GM12878 (cell line): ENCODE measurements around the gene PDE1C. TPM values are rescaled to one million over a fixed set of nuclear protein-coding genes. Genes with fewer than 3 reads are reported as not detected.

Experiments used
- ATAC-seq: fragments of 200-7000 bp; cut with Tn5 transposase; 3 replicates; pipeline ENCODE4 v1.9.1; 2020; ENCODE audit warnings: mild to moderate bottlenecking, moderate library complexity
- BruUV-seq: library from RNA; stranded (reverse); fragments of 400-500 nt; replicated peaks from 2 replicates; lab custom pipeline; 2021; lab: Mats Ljungman, UMichigan
- CTCF ChIA-PET: fragments of 300-600 bp; sonication (Branson Sonifier 250); formaldehyde crosslinking; extraction: SDS; loops from one replicate; lab custom pipeline; 2021; ENCODE audit warnings: inconsistent platforms; lab: Yijun Ruan, JAX
- POLR2A ChIA-PET: fragments of 350-600 bp; formaldehyde crosslinking; extraction: SDS; loops from one replicate; lab custom pipeline; 2021; ENCODE audit warnings: inconsistent platforms; lab: Charles Lee
- RAD21 ChIA-PET: fragments of 300-600 bp; sonication (Branson Sonifier 250); formaldehyde crosslinking; loops from one replicate; lab custom pipeline; 2023; ENCODE audit warnings: antibody characterized with exemption; ENCODE audit not compliant: unreplicated experiment; lab: Charles Lee
- SMC1A ChIA-PET: fragments of 300-600 bp; sonication (Branson Sonifier 250); formaldehyde crosslinking; loops from one replicate; lab custom pipeline; 2023; ENCODE audit not compliant: unreplicated experiment, uncharacterized antibody; lab: Charles Lee
- DNase-seq: peaks from one replicate; pipeline ENCODE4 v3.0.0-alpha.2; 2011; ENCODE audit warnings: low read depth, low spot score
- FAIRE-seq: peaks from 3 replicates; lab custom pipeline; 2011; peaks lifted over from hg19 to GRCh38; lab: Jason Lieb, UNC
- H2AFZ ChIP-seq: 2 replicates; pipeline ENCODE4 v1.6.0; 2011; ENCODE audit warnings: low read depth, low read length, control low read depth; ENCODE audit not compliant: control insufficient read depth
- H3K27ac ChIP-seq: 2 replicates; pipeline ENCODE4 v1.5.1; 2011; ENCODE audit warnings: control low read depth; ENCODE audit not compliant: control insufficient read depth, insufficient read depth
- H3K27me3 ChIP-seq, 2 experiments: replicated peaks in 1 of 2; 2 replicates each; pipeline versions ENCODE4 v1.6.0 to v1.6.1; 2011; ENCODE audit warnings: low read length in 1 of 2; ENCODE audit not compliant: control insufficient read depth in 2 of 2, insufficient read depth in 2 of 2
- H3K36me3 ChIP-seq, 2 experiments: 2 replicates each; pipeline ENCODE4 v1.5.1; 2011; ENCODE audit warnings: low read length in 1 of 2; ENCODE audit not compliant: control insufficient read depth in 2 of 2, insufficient read depth in 2 of 2
- H3K4me1 ChIP-seq: 2 replicates; pipeline ENCODE4 v1.6.1; 2011; ENCODE audit warnings: mild to moderate bottlenecking, low read length, moderate library complexity, mixed read lengths; ENCODE audit not compliant: control insufficient read depth, insufficient read depth
- H3K4me2 ChIP-seq: 2 replicates; pipeline ENCODE4 v1.6.0; 2011; ENCODE audit warnings: control low read depth; ENCODE audit not compliant: control insufficient read depth, insufficient read depth
- H3K4me3 ChIP-seq: fragments of 200-600 bp; sonication (generic); 2 replicates; pipeline ENCODE4 v1.5.1; 2016
- H3K79me2 ChIP-seq: 2 replicates; pipeline ENCODE4 v1.6.0; 2011; ENCODE audit warnings: low read length; ENCODE audit not compliant: control insufficient read depth, insufficient read depth
- H3K9ac ChIP-seq: 2 replicates; pipeline ENCODE4 v1.8.0; 2011; ENCODE audit warnings: low read length, control low read depth, mixed read lengths; ENCODE audit not compliant: control insufficient read depth, insufficient read depth
- H3K9me3 ChIP-seq: replicated peaks from 3 replicates; pipeline ENCODE4 v1.5.1; 2011; ENCODE audit warnings: mild to moderate bottlenecking, low read length; ENCODE audit not compliant: control insufficient read depth, insufficient read depth
- H4K20me1 ChIP-seq: 2 replicates; pipeline ENCODE4 v1.6.0; 2011; ENCODE audit not compliant: control insufficient read depth, insufficient read depth
- ETV6 ChIP-seq, 2 experiments: fragments of 450-650 bp in 1 of 2; IDR thresholded peaks in 1 of 2; conservative IDR thresholded peaks in 1 of 2; 2 replicates each; pipeline ENCODE4 v1.6.1; 2014; ENCODE audit warnings: antibody characterized with exemption in 1 of 2, borderline replicate concordance in 1 of 2, low read depth in 1 of 2, mild to moderate bottlenecking in 1 of 2, moderate library complexity in 1 of 2
- MYC ChIP-seq: IDR thresholded peaks from 2 replicates; pipeline ENCODE4 v1.6.1; 2011; ENCODE audit warnings: mild to moderate bottlenecking, low read length, moderate library complexity, inconsistent platforms; ENCODE audit not compliant: insufficient read depth, insufficient replicate concordance, insufficient read length, severe bottlenecking
- NFIC ChIP-seq: IDR thresholded peaks from 2 replicates; pipeline ENCODE4 v1.6.1; 2012; ENCODE audit warnings: low read depth, mild to moderate bottlenecking, inconsistent platforms, low read length, moderate library complexity
- NR2F1 ChIP-seq: fragments of 450-650 bp; conservative IDR thresholded peaks from 2 replicates; pipeline ENCODE4 v1.6.1; 2017; ENCODE audit warnings: mild to moderate bottlenecking
- POLR2AphosphoS2 ChIP-seq: IDR thresholded peaks from 2 replicates; pipeline ENCODE4 v1.6.1; 2011; ENCODE audit warnings: low read depth, mild to moderate bottlenecking, low read length, improper control_type of control experiment, moderate library complexity
- POU2F2 ChIP-seq: IDR thresholded peaks from 3 replicates; pipeline ENCODE4 v1.6.1; 2011; ENCODE audit warnings: low read depth, mild to moderate bottlenecking, low read length, borderline replicate concordance
- SIX5 ChIP-seq: IDR thresholded peaks from 2 replicates; pipeline ENCODE4 v1.6.1; 2011; ENCODE audit warnings: mild to moderate bottlenecking, low read depth, low read length, moderate library complexity; ENCODE audit not compliant: severe bottlenecking
- SMARCA5 ChIP-seq: fragments of 450-650 bp; IDR thresholded peaks from 2 replicates; pipeline ENCODE4 v1.6.1; 2017; ENCODE audit warnings: mild to moderate bottlenecking
- SPI1 ChIP-seq: IDR thresholded peaks from 2 replicates; pipeline ENCODE4 v1.6.1; 2011; ENCODE audit warnings: low read depth, mild to moderate bottlenecking, low read length, moderate library complexity, borderline replicate concordance; ENCODE audit not compliant: insufficient read depth
- TARDBP ChIP-seq: IDR thresholded peaks from 2 replicates; pipeline ENCODE4 v1.6.1; 2016; ENCODE audit warnings: borderline replicate concordance
- TCF12 ChIP-seq: IDR thresholded peaks from 2 replicates; pipeline ENCODE4 v1.6.1; 2011; ENCODE audit warnings: low read depth, mild to moderate bottlenecking, low read length
- TCF7 ChIP-seq: IDR thresholded peaks from 2 replicates; pipeline ENCODE4 v1.6.1; 2014; ENCODE audit warnings: antibody characterized with exemption, borderline replicate concordance
- ZBTB40 ChIP-seq: fragments of 450-650 bp; IDR thresholded peaks from 2 replicates; pipeline ENCODE4 v1.6.1; 2016; ENCODE audit warnings: mild to moderate bottlenecking, moderate library complexity, borderline replicate concordance
- ZNF207 ChIP-seq: fragments of 450-650 bp; IDR thresholded peaks from 2 replicates; pipeline ENCODE4 v1.6.1; 2014; ENCODE audit warnings: antibody characterized with exemption, mild to moderate bottlenecking, borderline replicate concordance
- ZSCAN29 ChIP-seq: fragments of 450-650 bp; IDR thresholded peaks from 2 replicates; pipeline ENCODE4 v1.6.1; 2017; ENCODE audit warnings: mild to moderate bottlenecking, moderate library complexity
- WGBS: methylation state at CpG from one replicate; pipeline ENCODE4 v1.1.6; 2016; ENCODE audit warnings: low lambda C conversion rate; ENCODE audit not compliant: insufficient replicate concordance, insufficient coverage; ENCODE audit errors: missing lambda C conversion rate; 5-methylcytosine and 5-hydroxymethylcytosine counted together
- in situ Hi-C: fragments of 300-500 bp; cut with MboI; formaldehyde crosslinking; loops from 9 replicates; pipeline ENCODE4 v1.14.3; 2018; ENCODE audit warnings: mixed read lengths
- intact Hi-C: fragments of 100-400 bp; cut with micrococcal nuclease; formaldehyde crosslinking; loops from one replicate; pipeline ENCODE4 v1.14.2; 2022; ENCODE audit not compliant: unreplicated experiment
- polyA plus RNA-seq, 11 experiments: library from polyadenylated mRNA; depleted of rRNA in 4 of 11; unstranded in 6 of 11; stranded (reverse) in 5 of 11; fragments of >200 nt; fragmentation: Nextera tagmentation in 4 of 11; fragmentation: Illumina TruSeq in 1 of 11; extraction: Ambion mirVana in 4 of 11; extraction: Trizol in 1 of 11; gene quantifications; 1 replicate in 1 of 11; 2 replicates in 10 of 11; pipeline versions ENCODE4 v1.2.1 to v1.2.3, GENCODE V29; 2011 to 2016; ENCODE audit warnings: inconsistent platforms in 2 of 11, missing spikeins in 2 of 11, low read depth in 1 of 11
- total RNA-seq, 4 experiments: library from RNA; depleted of rRNA in 3 of 4; stranded (reverse); fragments of >200 nt in 3 of 4; fragmentation: Illumina TruSeq in 1 of 4; extraction: Trizol in 1 of 4; gene quantifications; 2 replicates each; pipeline versions ENCODE4 v1.2.1 to v1.2.3, GENCODE V29; 2013 to 2021

The PDE1C gene
- total and polyA plus RNA-seq, 10 of the 15 experiments (the other 5 are each of a cell fraction or from before 2014, with no cell fraction given): 0.29 to 2.3 (median 0.70) TPM

- DNase-seq: no peak
- 19% methylated on average over 2 of the region's 2 CpGs for WGBS
- Histone ChIP-seq H4K20me1 (no peaks in the 10 kb centered on the region), H3K27me3 (no peaks in the 10 kb centered on the region), H3K27ac (no peak overlapping the region), H3K4me1 (no peaks in the 10 kb centered on the region), H3K9ac (no peak overlapping the region), H2AFZ (no peak overlapping the region), H3K36me3 (no peaks in the 10 kb centered on the region), H3K4me3 (no peak overlapping the region), H3K9me3 (no peaks in the 10 kb centered on the region), H3K79me2 (no peaks in the 10 kb centered on the region), H3K4me2 (no peak overlapping the region)
- CTCF ChIA-PET: no interaction called here
- TF ChIP-seq TCF12 (no peak), SPI1 (peak; percentile 28; the same call in 1 of the 2 replicates)
- ATAC-seq: no peak
- no TSS peak for BruUV-seq
- RAD21 ChIA-PET: no interaction called here
- SMC1A ChIA-PET: interaction anchor here (0.5 to 1.3 kb wide), 5 partner anchors 9 to 49 kb away, joined by 3 read pairs; no protein-coding TSS in a partner anchor
- in situ Hi-C loops (no loop called here), intact Hi-C loops (no loop called here)
- POLR2A ChIA-PET: no interaction called here
- FAIRE-seq: no peak
Measured at GRCh38 chr7:31857172-31857571, 213.0 kb downstream of the PDE1C start.

GRCh38 chr7:31856337-31856736 lies 213.9 kb downstream of the PDE1C start:
- no peaks in the 10 kb centered on the region for H3K36me3 ChIP-seq
- H2AFZ ChIP-seq: no peak overlapping the region
- FAIRE-seq (no peak), ATAC-seq (no peak), DNase-seq (no peak)
- H3K9ac ChIP-seq: no peak overlapping the region
- no peak overlapping the region for H3K4me2 ChIP-seq
- ChIA-PET SMC1A (interaction anchor here (0.9 to 1.3 kb wide), 4 partner anchors 9 to 73 kb away, joined by 3 read pairs; no protein-coding TSS in a partner anchor), RAD21 (no interaction called here), POLR2A (no interaction called here), CTCF (interaction anchor here (0.8 to 1.2 kb wide), 3 partner anchors 23 to 42 kb away, joined by 3 read pairs; no protein-coding TSS in a partner anchor)
- no TSS peak for BruUV-seq
- 75% methylated on average over 4 of the region's 4 CpGs for WGBS
- no peaks in the 10 kb centered on the region for H3K79me2 ChIP-seq
- in situ Hi-C loops: no loop called here
- H3K27me3 ChIP-seq: no peaks in the 10 kb centered on the region
- intact Hi-C loops: no loop called here
- no peaks in the 10 kb centered on the region for H3K9me3 ChIP-seq
- H4K20me1 ChIP-seq: no peaks in the 10 kb centered on the region
- H3K27ac ChIP-seq: no peak overlapping the region
- H3K4me3 ChIP-seq: no peak overlapping the region
- no peaks in the 10 kb centered on the region for H3K4me1 ChIP-seq
- TF ChIP-seq MYC (no peak), NFIC (no peak), NR2F1 (no peak), SIX5 (no peak), ETV6 (conservative IDR thresholded peaks at IDR 0.05 in 1 of 2, IDR thresholded peaks at IDR 0.05 in 1 of 2; ENCODE audit: borderline replicate concordance in 1 of 2, low read depth in 1 of 2) (no peak), ZSCAN29 (no peak), TARDBP (no peak), POU2F2 (no peak), SMARCA5 (no peak), ZBTB40 (no peak), ZNF207 (no peak), TCF7 (no peak), POLR2AphosphoS2 (no peak)
